Measurements from ENCODE around the gene WDR82.

WDR82 gene

DNA sequence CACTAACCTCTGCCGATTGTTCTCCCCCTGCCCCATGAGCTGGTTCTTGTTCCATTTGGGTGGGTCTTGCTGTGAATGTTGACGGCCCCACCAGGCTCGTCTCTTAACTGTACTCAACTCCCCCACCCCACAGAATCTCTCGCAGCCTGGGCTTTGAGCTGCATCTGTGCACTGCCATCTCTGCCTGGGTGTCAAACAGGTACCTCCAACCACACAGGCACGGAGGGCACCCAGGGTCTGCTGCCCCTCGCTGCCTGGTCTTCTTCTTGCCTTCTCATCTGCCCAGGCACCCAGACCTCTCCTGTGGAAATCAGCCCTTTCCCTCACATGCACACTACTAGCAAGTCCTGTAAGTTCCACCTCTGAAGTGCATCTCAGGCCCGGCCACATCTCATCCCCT, 63.1 kb downstream of the WDR82 start:
- no peaks in the 10 kb centered on the region for H3K9me3 ChIP-seq (ENCODE audit: insufficient read depth, low read length)
- H3K79me2 ChIP-seq (ENCODE audit: low read length) = peaks cover 12% of the 10 kb centered on the region; the same call in 1 of the 2 replicates
- TF ChIP-seq, protein P1, sequence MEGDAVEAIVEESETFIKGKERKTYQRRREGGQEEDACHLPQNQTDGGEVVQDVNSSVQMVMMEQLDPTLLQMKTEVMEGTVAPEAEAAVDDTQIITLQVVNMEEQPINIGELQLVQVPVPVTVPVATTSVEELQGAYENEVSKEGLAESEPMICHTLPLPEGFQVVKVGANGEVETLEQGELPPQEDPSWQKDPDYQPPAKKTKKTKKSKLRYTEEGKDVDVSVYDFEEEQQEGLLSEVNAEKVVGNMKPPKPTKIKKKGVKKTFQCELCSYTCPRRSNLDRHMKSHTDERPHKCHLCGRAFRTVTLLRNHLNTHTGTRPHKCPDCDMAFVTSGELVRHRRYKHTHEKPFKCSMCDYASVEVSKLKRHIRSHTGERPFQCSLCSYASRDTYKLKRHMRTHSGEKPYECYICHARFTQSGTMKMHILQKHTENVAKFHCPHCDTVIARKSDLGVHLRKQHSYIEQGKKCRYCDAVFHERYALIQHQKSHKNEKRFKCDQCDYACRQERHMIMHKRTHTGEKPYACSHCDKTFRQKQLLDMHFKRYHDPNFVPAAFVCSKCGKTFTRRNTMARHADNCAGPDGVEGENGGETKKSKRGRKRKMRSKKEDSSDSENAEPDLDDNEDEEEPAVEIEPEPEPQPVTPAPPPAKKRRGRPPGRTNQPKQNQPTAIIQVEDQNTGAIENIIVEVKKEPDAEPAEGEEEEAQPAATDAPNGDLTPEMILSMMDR (IDR thresholded peaks at IDR 0.05; ENCODE audit: low read depth, low read length) = no peak
- TF ChIP-seq EZH2phosphoT487 (IDR thresholded peaks at IDR 0.05; ENCODE audit: low read depth) = no peak
- H2AFZ ChIP-seq (ENCODE audit: low read depth, low read length) = no peak overlapping the region
- no peak overlapping the region for H3K9ac ChIP-seq (ENCODE audit: low read length)
- no peaks in the 10 kb centered on the region for H3K4me1 ChIP-seq (ENCODE audit: low read length)
- no peak overlapping the region for H3K4me3 ChIP-seq (ENCODE audit: low read length)
- H4K20me1 ChIP-seq (ENCODE audit: insufficient read depth, low read length) = peaks cover 12% of the 10 kb centered on the region
- no peak overlapping the region for H3K27ac ChIP-seq (ENCODE audit: low read length)
- H3K4me2 ChIP-seq (ENCODE audit: low read length) = no peak overlapping the region
- peaks cover 58% of the 10 kb centered on the region for H3K36me3 ChIP-seq (replicated peaks; ENCODE audit: low read depth, low read length)
- H3K27me3 ChIP-seq (ENCODE audit: low read depth, low read length) = no peaks in the 10 kb centered on the region

DNA sequence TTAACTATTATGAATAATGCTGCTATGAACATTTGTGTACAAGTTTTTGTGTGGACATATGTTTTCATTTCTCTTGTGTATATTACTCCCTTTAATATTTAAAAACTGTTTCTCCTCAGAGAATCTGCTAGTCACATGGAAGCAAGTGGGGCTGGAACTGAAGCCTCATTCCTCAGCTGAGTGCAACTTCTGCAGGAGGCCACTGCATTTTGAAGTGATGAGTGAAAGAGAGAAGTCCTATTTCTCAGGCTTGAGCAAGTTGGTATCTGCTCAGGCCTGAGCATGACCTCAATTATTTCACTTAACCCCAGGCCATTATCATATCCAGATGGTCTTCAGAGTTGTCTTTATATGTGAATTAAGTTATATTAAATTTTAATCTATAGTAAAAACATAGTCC, 64.5 kb downstream of the WDR82 start:
- no peak overlapping the region for H3K4me2 ChIP-seq (ENCODE audit: low read length)
- no peak overlapping the region for H2AFZ ChIP-seq (ENCODE audit: low read depth, low read length)
- H3K27me3 ChIP-seq (ENCODE audit: low read depth, low read length) = no peaks in the 10 kb centered on the region
- peaks cover 62% of the 10 kb centered on the region for H3K36me3 ChIP-seq (replicated peaks; ENCODE audit: low read depth, low read length)
- no peak overlapping the region for H3K27ac ChIP-seq (ENCODE audit: low read length)
- 0 out of 2 replicates have a peak, but pooled peaks cover under 1% of the 10 kb centered on the region for H4K20me1 ChIP-seq (ENCODE audit: insufficient read depth, low read length)
- no peak overlapping the region for H3K9ac ChIP-seq (ENCODE audit: low read length)
- no peaks in the 10 kb centered on the region for H3K9me3 ChIP-seq (ENCODE audit: insufficient read depth, low read length)
- peaks cover under 1% of the 10 kb centered on the region; the same call in 1 of the 2 replicates for H3K79me2 ChIP-seq (ENCODE audit: low read length)
- no peaks in the 10 kb centered on the region for H3K4me1 ChIP-seq (ENCODE audit: low read length)
- TF ChIP-seq EZH2phosphoT487 (IDR thresholded peaks at IDR 0.05; ENCODE audit: low read depth) = no peak
- TF ChIP-seq, protein P1 (IDR thresholded peaks at IDR 0.05; ENCODE audit: low read depth, low read length) = no peak
- H3K4me3 ChIP-seq (ENCODE audit: low read length) = no peak overlapping the region

GRCh38 chr3:52213005-52213404, 65.4 kb downstream of the WDR82 start:
- no peaks in the 10 kb centered on the region for H3K4me1 ChIP-seq (ENCODE audit: low read length)
- TF ChIP-seq EZH2phosphoT487 (IDR thresholded peaks at IDR 0.05; ENCODE audit: low read depth) = no peak
- TF ChIP-seq, protein P1 (IDR thresholded peaks at IDR 0.05; ENCODE audit: low read depth, low read length) = no peak
- no peaks in the 10 kb centered on the region for H4K20me1 ChIP-seq (ENCODE audit: insufficient read depth, low read length)
- no peaks in the 10 kb centered on the region for H3K27me3 ChIP-seq (ENCODE audit: low read depth, low read length)
- H3K79me2 ChIP-seq (ENCODE audit: low read length) = no peaks in the 10 kb centered on the region
- H3K4me2 ChIP-seq (ENCODE audit: low read length) = no peak overlapping the region
- H3K36me3 ChIP-seq (replicated peaks; ENCODE audit: low read depth, low read length) = peaks cover 67% of the 10 kb centered on the region
- no peaks in the 10 kb centered on the region for H3K9me3 ChIP-seq (ENCODE audit: insufficient read depth, low read length)
- H3K4me3 ChIP-seq (ENCODE audit: low read length) = no peak overlapping the region
- no peak overlapping the region for H3K27ac ChIP-seq (ENCODE audit: low read length)
- H3K9ac ChIP-seq (ENCODE audit: low read length) = no peak overlapping the region
- no peak overlapping the region for H2AFZ ChIP-seq (ENCODE audit: low read depth, low read length)

- Histone ChIP-seq H3K27ac (ENCODE audit: low read length) (no peak overlapping the region), H3K36me3 (replicated peaks; ENCODE audit: low read depth, low read length) (peaks cover 74% of the 10 kb centered on the region), H3K4me3 (ENCODE audit: low read length) (no peak overlapping the region), H3K27me3 (ENCODE audit: low read depth, low read length) (no peaks in the 10 kb centered on the region), H3K79me2 (ENCODE audit: low read length) (no peaks in the 10 kb centered on the region), H3K4me2 (ENCODE audit: low read length) (no peak overlapping the region), H3K4me1 (ENCODE audit: low read length) (no peaks in the 10 kb centered on the region), H3K9ac (ENCODE audit: low read length) (no peak overlapping the region), H2AFZ (ENCODE audit: low read depth, low read length) (no peak overlapping the region), H3K9me3 (ENCODE audit: insufficient read depth, low read length) (no peaks in the 10 kb centered on the region), H4K20me1 (ENCODE audit: insufficient read depth, low read length) (no peaks in the 10 kb centered on the region)
- no peak for TF ChIP-seq EZH2phosphoT487 (IDR thresholded peaks at IDR 0.05; ENCODE audit: low read depth)
- TF ChIP-seq, protein P1 (IDR thresholded peaks at IDR 0.05; ENCODE audit: low read depth, low read length) = no peak
Measured at GRCh38 chr3:52211268-52211891, 67.1 kb downstream of the WDR82 start.
